NB4 (cell line): Measurements from ENCODE around the gene MICOS13.
A peak's percentile ranks its signal among the peaks of the same experiment; 100 is the strongest.

Experiments used
- DNase-seq: peaks from one replicate; pipeline ENCODE4 v3.0.0; 2010; ENCODE audit warnings: low read depth
- H3K4me3 ChIP-seq: one replicate; pipeline ENCODE4 v1.5.1; 2011; ENCODE audit warnings: mild to moderate bottlenecking, low read depth, low read length, moderate library complexity
- CTCF ChIP-seq: IDR thresholded peaks from one replicate; pipeline ENCODE4 v1.5.1; 2012; ENCODE audit warnings: low read depth, low read length
- MAX ChIP-seq: IDR thresholded peaks from 2 replicates; pipeline ENCODE4 v1.6.1; 2011; ENCODE audit warnings: low read depth, low read length
- MYC ChIP-seq: IDR thresholded peaks from 2 replicates; pipeline ENCODE4 v1.6.1; 2011; ENCODE audit warnings: low read depth, low read length
- POLR2A ChIP-seq: IDR thresholded peaks from 2 replicates; pipeline ENCODE4 v1.6.1; 2011; ENCODE audit warnings: mild to moderate bottlenecking; ENCODE audit not compliant: insufficient read length; ENCODE audit errors: extremely low read depth

The MICOS13 gene

GRCh38 chr19:5631567-5632240 is 48.6 kb downstream of the MICOS13 start:
- DNase-seq: no peak
- TF ChIP-seq MYC: no peak
- no peak for TF ChIP-seq MAX
- TF ChIP-seq CTCF: no peak
- no peak for TF ChIP-seq POLR2A
- H3K4me3 ChIP-seq: no peak overlapping the region

- TF ChIP-seq MAX (no peak), MYC (no peak), CTCF (no peak), POLR2A (no peak)
- H3K4me3 ChIP-seq: peak overlapping the region; percentile 27
- peak; percentile 71 for DNase-seq
These were observed 51.3 kb downstream of the MICOS13 start for GRCh38 chr19:5628919-5629481.

GRCh38 chr19:5628461-5628860 is 51.9 kb downstream of the MICOS13 start:
- DNase-seq: no peak
- TF ChIP-seq POLR2A (no peak), CTCF (no peak), MYC (no peak), MAX (no peak)
- peak overlapping the region; percentile 6 for H3K4me3 ChIP-seq
